ENCODE data around the gene MAPK12. TPM values are rescaled to one million over a fixed set of nuclear protein-coding genes. Genes with fewer than 3 reads are reported as not detected.

MAPK12 gene
- total RNA-seq, 4 donors from 2014 or later = 3.1 to 5.1 (median 3.7) TPM

DNA sequence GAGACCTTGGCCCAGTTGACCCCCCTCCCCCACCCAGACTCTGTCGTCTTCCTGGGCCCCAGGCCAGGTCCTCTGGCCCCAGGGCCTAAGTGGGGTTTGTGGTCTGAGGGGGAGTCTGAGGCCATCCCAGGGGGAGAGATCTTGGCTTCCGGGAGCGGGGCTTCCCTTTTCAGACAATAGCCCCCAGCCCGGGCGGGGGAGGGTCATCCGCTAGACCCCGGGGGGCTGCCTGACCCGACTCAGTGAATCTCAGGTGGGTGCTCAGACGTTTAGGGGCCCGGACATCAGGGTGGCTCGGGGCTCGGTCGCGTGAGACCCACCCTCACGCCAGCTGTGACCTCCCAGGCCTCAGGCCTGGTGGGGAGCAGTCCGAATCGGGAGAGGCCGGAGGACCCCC is 8.1 kb upstream of the MAPK12 start:
- H3K4me3 ChIP-seq (replicated peaks in 1 of 3) = peak overlapping the region in 1 of 3 donors; percentile 35
- no peak for DNase-seq
- H3K36me3 ChIP-seq = no peaks in the 10 kb centered on the region
- peak overlapping the region in 1 of 3 donors; percentile 33 for H3K27ac ChIP-seq
- H3K9me3 ChIP-seq = no peaks in the 10 kb centered on the region
- 0% methylated on average over 4 of the region's 18 CpGs; no CpG with 5 or more reads in 1 of the 2 donors for WGBS, 2 donors
- peaks cover 41 to 51% of the 10 kb centered on the region in 2 donors for H3K4me1 ChIP-seq
- no peaks in the 10 kb centered on the region for H3K27me3 ChIP-seq
- intact Hi-C loops (cut with DNase I) = no loop called here
- TF ChIP-seq POLR2A (IDR thresholded peaks at IDR 0.05) = no peak
- TF ChIP-seq, protein P1, sequence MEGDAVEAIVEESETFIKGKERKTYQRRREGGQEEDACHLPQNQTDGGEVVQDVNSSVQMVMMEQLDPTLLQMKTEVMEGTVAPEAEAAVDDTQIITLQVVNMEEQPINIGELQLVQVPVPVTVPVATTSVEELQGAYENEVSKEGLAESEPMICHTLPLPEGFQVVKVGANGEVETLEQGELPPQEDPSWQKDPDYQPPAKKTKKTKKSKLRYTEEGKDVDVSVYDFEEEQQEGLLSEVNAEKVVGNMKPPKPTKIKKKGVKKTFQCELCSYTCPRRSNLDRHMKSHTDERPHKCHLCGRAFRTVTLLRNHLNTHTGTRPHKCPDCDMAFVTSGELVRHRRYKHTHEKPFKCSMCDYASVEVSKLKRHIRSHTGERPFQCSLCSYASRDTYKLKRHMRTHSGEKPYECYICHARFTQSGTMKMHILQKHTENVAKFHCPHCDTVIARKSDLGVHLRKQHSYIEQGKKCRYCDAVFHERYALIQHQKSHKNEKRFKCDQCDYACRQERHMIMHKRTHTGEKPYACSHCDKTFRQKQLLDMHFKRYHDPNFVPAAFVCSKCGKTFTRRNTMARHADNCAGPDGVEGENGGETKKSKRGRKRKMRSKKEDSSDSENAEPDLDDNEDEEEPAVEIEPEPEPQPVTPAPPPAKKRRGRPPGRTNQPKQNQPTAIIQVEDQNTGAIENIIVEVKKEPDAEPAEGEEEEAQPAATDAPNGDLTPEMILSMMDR (IDR thresholded peaks at IDR 0.05) = no peak

DNA sequence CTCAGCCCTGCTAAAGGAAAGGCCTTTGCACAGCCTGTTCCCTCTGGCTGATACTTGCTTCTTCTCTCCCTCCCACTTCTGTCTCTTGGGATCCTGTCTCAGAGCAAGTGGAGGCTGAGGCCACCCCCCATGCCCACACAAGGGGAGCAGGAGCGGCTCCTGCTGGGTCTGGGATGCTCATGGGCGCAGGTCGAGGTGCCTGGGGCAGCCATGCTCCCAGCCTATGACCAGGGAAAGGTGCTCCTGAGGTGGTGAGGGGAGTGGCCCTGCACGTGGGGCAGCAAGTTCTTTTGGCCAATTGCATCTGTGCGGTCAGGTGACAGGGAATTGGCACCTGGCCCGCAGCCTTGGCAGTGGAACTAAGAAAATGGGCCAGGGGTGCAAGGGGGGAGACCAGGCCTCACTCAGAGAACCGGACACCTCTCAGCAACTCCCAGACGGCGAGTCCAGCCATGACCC is 7.2 kb upstream of the MAPK12 start:
- WGBS, 2 donors = 22 to 26% methylated on average over 7 of the region's 9 CpGs
- H3K4me3 ChIP-seq (replicated peaks in 1 of 3) = no peak overlapping the region
- intact Hi-C loops (cut with DNase I) = no loop called here
- no peaks in the 10 kb centered on the region for H3K36me3 ChIP-seq
- H3K9me3 ChIP-seq = no peaks in the 10 kb centered on the region
- H3K27ac ChIP-seq = no peak overlapping the region
- peaks cover 41 to 51% of the 10 kb centered on the region in 2 donors for H3K4me1 ChIP-seq
- no peaks in the 10 kb centered on the region for H3K27me3 ChIP-seq
- peak; percentile 83 to 88 for DNase-seq
- TF ChIP-seq, protein P1 (IDR thresholded peaks at IDR 0.05) = no peak
- no peak for TF ChIP-seq POLR2A (IDR thresholded peaks at IDR 0.05)

DNA sequence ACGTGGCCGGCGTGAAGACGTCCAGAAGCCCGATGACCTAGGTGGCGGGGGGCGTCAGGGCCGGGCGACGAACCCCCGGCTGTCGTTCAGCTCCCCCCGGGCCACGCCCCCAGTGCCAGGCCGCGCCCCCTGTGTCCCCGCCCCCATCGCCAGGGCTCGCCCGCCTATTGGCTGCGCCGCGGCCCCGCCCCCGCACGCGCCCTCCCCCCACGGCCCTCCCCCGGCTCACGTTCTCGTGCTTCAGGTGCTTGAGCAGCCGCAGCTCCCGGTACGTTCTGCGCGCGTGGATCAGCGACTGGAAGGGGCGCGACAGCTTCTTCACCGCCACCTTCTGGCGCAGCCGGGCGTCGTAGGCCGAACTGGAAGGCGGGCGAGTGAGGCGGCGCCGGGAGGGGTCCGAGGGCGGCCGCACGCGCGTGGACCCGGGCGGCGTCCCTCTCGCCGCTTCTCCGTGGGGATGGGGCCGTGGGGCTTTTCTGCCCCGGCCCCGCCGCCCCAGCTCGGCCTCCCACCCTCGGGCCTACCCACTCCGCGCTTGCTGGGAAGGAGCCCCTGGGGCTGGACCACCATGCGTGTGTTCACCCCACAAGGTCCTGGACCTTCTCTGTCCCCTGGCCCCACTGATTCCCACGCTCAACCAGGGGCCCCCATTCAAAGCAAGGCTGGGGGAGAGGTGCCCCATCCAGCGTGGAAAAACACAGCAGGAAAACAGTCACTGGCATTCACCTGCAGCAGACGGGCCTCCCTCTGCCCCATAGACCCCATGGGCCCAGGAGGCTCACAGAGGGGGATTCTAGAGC is 6.3 kb upstream of the MAPK12 start:
- intact Hi-C loops (cut with DNase I) = no loop called here
- peak; percentile 78 to 81 for DNase-seq
- H3K27ac ChIP-seq = no peak overlapping the region
- H3K4me3 ChIP-seq (replicated peaks in 1 of 3) = peak overlapping the region in 1 of 3 donors; percentile 18
- no peaks in the 10 kb centered on the region for H3K9me3 ChIP-seq
- H3K36me3 ChIP-seq = no peaks in the 10 kb centered on the region
- no peaks in the 10 kb centered on the region for H3K27me3 ChIP-seq
- WGBS, 2 donors = 20 to 50% methylated on average over 8 to 30 of the region's 75 CpGs
- peaks cover 41 to 51% of the 10 kb centered on the region in 2 donors for H3K4me1 ChIP-seq
- TF ChIP-seq, protein P1 (IDR thresholded peaks at IDR 0.05) = peak in 3 of 6 experiments; percentile 14 to 37 (median 28)
- no peak for TF ChIP-seq POLR2A (IDR thresholded peaks at IDR 0.05)

- H3K4me3 ChIP-seq (replicated peaks in 1 of 3) = peak overlapping the region in 1 of 3 donors; percentile 18
- no peaks in the 10 kb centered on the region for H3K36me3 ChIP-seq
- WGBS, 2 donors = 80 to 88% methylated on average over 10 to 12 of the region's 37 CpGs
- no peak for TF ChIP-seq POLR2A (IDR thresholded peaks at IDR 0.05)
- TF ChIP-seq, protein P1 (IDR thresholded peaks at IDR 0.05) = no peak
- peaks cover 4% of the 10 kb centered on the region for H3K27me3 ChIP-seq
- no peak overlapping the region for H3K27ac ChIP-seq
- intact Hi-C loops (cut with DNase I) = no loop called here
- H3K4me1 ChIP-seq = peaks cover 40 to 51% of the 10 kb centered on the region in 2 donors
- no peaks in the 10 kb centered on the region for H3K9me3 ChIP-seq
- no peak for DNase-seq
These were observed 5.5 kb upstream of the MAPK12 start for GRCh38 chr22:50266994-50267393.

Data from thyroid gland (tissue), 4 donors.